Stimulated activated CD8-positive, alpha-beta memory T cell treated with anti-CD3 and anti-CD28 coated beads, Interleukin-2, amount 100 ng/mL, for 1 hour (primary cell): ENCODE data around the gene NLRC5.
"Not testable (repeated sequence)": the region's sequence is repeated elsewhere in the genome, so short reads cannot be mapped to it uniquely, and the experiment has no call there.

Experiments used
- DNase-seq, 2 donors: peaks; one replicate each; pipeline ENCODE4 v3.0.0-alpha.2; 2020; ENCODE audit warnings: low read depth in 2 of 2

NLRC5 gene

GRCh38 chr16:57099965-57100364 lies 110.6 kb downstream of the NLRC5 start:
- not testable (repeated sequence) for DNase-seq

- DNase-seq = no peak
Measured at GRCh38 chr16:57100445-57100844, 111.1 kb downstream of the NLRC5 start.

- no peak for DNase-seq
Measured at GRCh38 chr16:57102888-57103851, 113.8 kb downstream of the NLRC5 start.

- no peak for DNase-seq
Measured at GRCh38 chr16:57104706-57105105, 115.3 kb downstream of the NLRC5 start.

- no peak for DNase-seq
Measured at GRCh38 chr16:57105184-57105583, 115.8 kb downstream of the NLRC5 start.

- no peak for DNase-seq
Measured at GRCh38 chr16:57106767-57107166, 117.4 kb downstream of the NLRC5 start.

- DNase-seq = no peak
Measured at GRCh38 chr16:57107321-57107922, 118.1 kb downstream of the NLRC5 start.

GRCh38 chr16:57108432-57108831 lies 119.1 kb downstream of the NLRC5 start:
- no peak for DNase-seq

GRCh38 chr16:57109259-57110105 lies 120.1 kb downstream of the NLRC5 start:
- DNase-seq = not testable (repeated sequence)

GRCh38 chr16:57110937-57111336 lies 121.6 kb downstream of the NLRC5 start:
- no peak for DNase-seq

GRCh38 chr16:57111420-57111819 lies 122.1 kb downstream of the NLRC5 start:
- DNase-seq = no peak

- DNase-seq = no peak
Measured at GRCh38 chr16:57112403-57113041, 123.2 kb downstream of the NLRC5 start.

- no peak for DNase-seq
Measured at GRCh38 chr16:57113042-57113453, 123.7 kb downstream of the NLRC5 start.

GRCh38 chr16:57113664-57114063 lies 124.3 kb downstream of the NLRC5 start:
- DNase-seq = no peak

- DNase-seq = no peak
Measured at GRCh38 chr16:57115168-57115513, 125.8 kb downstream of the NLRC5 start.

GRCh38 chr16:57115514-57116182 lies 126.3 kb downstream of the NLRC5 start:
- DNase-seq = no peak

GRCh38 chr16:57118461-57119084 lies 129.2 kb downstream of the NLRC5 start:
- DNase-seq = no peak

- DNase-seq = no peak
Measured at GRCh38 chr16:57123216-57123973, 134.0 kb downstream of the NLRC5 start.

- no peak for DNase-seq
Measured at GRCh38 chr16:57123974-57124674, 134.8 kb downstream of the NLRC5 start.
